Osteoblast (primary cell): ENCODE results near the gene AR. TPM values are rescaled to one million over a fixed set of nuclear protein-coding genes. Genes with fewer than 3 reads are reported as not detected.

ENCODE experiments used
- DNase-seq: peaks from one replicate; pipeline ENCODE4 v3.0.0; 2011; ENCODE audit warnings: low spot score, mixed read lengths; ENCODE audit not compliant: insufficient read length; ENCODE audit errors: missing footprints
- H2AFZ ChIP-seq: 2 replicates; pipeline ENCODE4 v1.6.0; 2011; ENCODE audit warnings: mild to moderate bottlenecking, low read length
- H3K27ac ChIP-seq: 2 replicates; pipeline ENCODE4 v1.5.1; 2011; ENCODE audit warnings: mild to moderate bottlenecking, low read depth, low read length, moderate library complexity
- H3K27me3 ChIP-seq: 2 replicates; pipeline ENCODE4 v1.6.0; 2012; ENCODE audit warnings: mild to moderate bottlenecking, control low read depth, inconsistent platforms, low read length, moderate library complexity; ENCODE audit not compliant: insufficient read depth
- H3K36me3 ChIP-seq: 2 replicates; pipeline ENCODE4 v1.5.1; 2011; ENCODE audit warnings: mild to moderate bottlenecking, low read length, control low read depth, moderate library complexity; ENCODE audit not compliant: insufficient read depth
- H3K4me1 ChIP-seq: 2 replicates; pipeline ENCODE4 v1.5.1; 2011; ENCODE audit warnings: mild to moderate bottlenecking, low read length, control low read depth, moderate library complexity; ENCODE audit not compliant: insufficient read depth
- H3K4me2 ChIP-seq: 2 replicates; pipeline ENCODE4 v1.6.0; 2011; ENCODE audit warnings: mild to moderate bottlenecking, low read length; ENCODE audit not compliant: insufficient read depth
- H3K4me3 ChIP-seq: fragments of 200-600 bp; sonication (generic); 3 replicates; pipeline ENCODE4 v1.5.1; 2012; ENCODE audit warnings: mild to moderate bottlenecking, low read length, inconsistent platforms; ENCODE audit not compliant: insufficient read depth
- H3K79me2 ChIP-seq: 2 replicates; pipeline ENCODE4 v1.6.0; 2012; ENCODE audit warnings: mild to moderate bottlenecking, low read length, control low read depth, inconsistent platforms; ENCODE audit not compliant: insufficient read depth
- H3K9me3 ChIP-seq: 2 replicates; pipeline ENCODE4 v1.5.1; 2011; ENCODE audit warnings: low read depth, low read length, control low read depth
- H4K20me1 ChIP-seq: 2 replicates; pipeline ENCODE4 v1.6.0; 2012; ENCODE audit warnings: mild to moderate bottlenecking, low read length, control low read depth; ENCODE audit not compliant: insufficient read depth
- CTCF ChIP-seq: IDR thresholded peaks from 2 replicates; pipeline ENCODE4 v1.5.1; 2011; ENCODE audit warnings: mild to moderate bottlenecking, low read depth, low read length, moderate library complexity; ENCODE audit errors: extremely low read depth
- total RNA-seq: library from RNA; depleted of rRNA; stranded (reverse); fragments of >200 nt; gene quantifications from 2 replicates; pipeline ENCODE4 v1.2.3, GENCODE V29; 2012

The AR gene
- total RNA-seq, 1 donor, result 4.7 TPM

- Histone ChIP-seq H3K27ac (no peak overlapping the region), H3K36me3 (no peaks in the 10 kb centered on the region), H2AFZ (no peak overlapping the region), H3K4me2 (no peak overlapping the region), H3K4me3 (no peak overlapping the region), H3K9me3 (no peaks in the 10 kb centered on the region), H3K4me1 (no peaks in the 10 kb centered on the region), H3K27me3 (no peaks in the 10 kb centered on the region), H3K79me2 (no peaks in the 10 kb centered on the region), H4K20me1 (no peaks in the 10 kb centered on the region)
- TF ChIP-seq CTCF, result no peak
- DNase-seq, result no peak
Observed at GRCh38 chrX:67723580-67724351, 179.9 kb downstream of the AR start.

- no peak for TF ChIP-seq CTCF
- Histone ChIP-seq H4K20me1 (no peaks in the 10 kb centered on the region), H2AFZ (no peak overlapping the region), H3K9me3 (no peaks in the 10 kb centered on the region), H3K27ac (no peak overlapping the region), H3K4me1 (no peaks in the 10 kb centered on the region), H3K36me3 (no peaks in the 10 kb centered on the region), H3K27me3 (no peaks in the 10 kb centered on the region), H3K4me2 (no peak overlapping the region), H3K4me3 (no peak overlapping the region), H3K79me2 (no peaks in the 10 kb centered on the region)
- DNase-seq, result no peak
Observed at GRCh38 chrX:67724359-67725110, 180.7 kb downstream of the AR start.

DNA sequence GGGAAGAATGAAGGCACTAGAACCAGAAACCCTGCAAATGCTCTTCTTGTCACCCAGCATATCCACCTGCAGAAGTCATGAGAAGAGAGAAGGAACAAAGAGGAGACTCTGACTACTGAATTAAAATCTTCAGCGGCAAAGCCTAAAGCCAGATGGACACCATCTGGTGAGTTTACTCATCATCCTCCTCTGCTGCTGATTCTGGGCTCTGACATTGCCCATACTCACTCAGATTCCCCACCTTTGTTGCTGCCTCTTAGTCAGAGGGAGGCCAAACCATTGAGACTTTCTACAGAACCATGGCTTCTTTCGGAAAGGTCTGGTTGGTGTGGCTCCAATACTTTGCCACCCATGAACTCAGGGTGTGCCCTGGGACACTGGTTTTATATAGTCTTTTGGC lies 181.7 kb downstream of the AR start:
- Histone ChIP-seq H2AFZ (no peak overlapping the region), H3K9me3 (no peaks in the 10 kb centered on the region), H3K79me2 (no peaks in the 10 kb centered on the region), H3K4me2 (no peak overlapping the region), H3K4me1 (no peaks in the 10 kb centered on the region), H3K27me3 (no peaks in the 10 kb centered on the region), H3K36me3 (no peaks in the 10 kb centered on the region), H3K4me3 (no peak overlapping the region), H4K20me1 (no peaks in the 10 kb centered on the region), H3K27ac (no peak overlapping the region)
- TF ChIP-seq CTCF, result no peak
- DNase-seq, result no peak

DNA sequence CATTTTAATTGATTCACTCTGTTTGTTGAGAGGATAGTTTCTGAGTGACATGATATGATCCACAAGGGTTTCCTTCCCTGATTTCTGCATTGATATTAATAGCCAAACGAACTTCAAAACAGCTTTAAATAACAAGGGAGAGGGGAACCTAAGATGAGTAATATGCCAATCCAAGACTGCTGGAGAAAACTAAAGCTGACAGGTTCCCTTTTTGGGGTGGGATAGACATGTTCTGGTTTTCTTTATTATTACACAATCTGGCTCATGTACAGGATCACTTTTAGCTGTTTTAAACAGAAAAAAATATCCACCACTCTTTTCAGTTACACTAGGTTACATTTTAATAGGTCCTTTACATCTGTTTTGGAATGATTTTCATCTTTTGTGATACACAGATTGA lies 182.2 kb downstream of the AR start:
- H4K20me1 ChIP-seq, result no peaks in the 10 kb centered on the region
- no peak for TF ChIP-seq CTCF
- no peak overlapping the region for H2AFZ ChIP-seq
- no peaks in the 10 kb centered on the region for H3K27me3 ChIP-seq
- H3K27ac ChIP-seq, result no peak overlapping the region
- DNase-seq, result no peak
- no peak overlapping the region for H3K4me3 ChIP-seq
- H3K9me3 ChIP-seq, result no peaks in the 10 kb centered on the region
- no peaks in the 10 kb centered on the region for H3K79me2 ChIP-seq
- H3K4me1 ChIP-seq, result no peaks in the 10 kb centered on the region
- no peaks in the 10 kb centered on the region for H3K36me3 ChIP-seq
- H3K4me2 ChIP-seq, result no peak overlapping the region
